A549 treated with DMSO at 1 μM for 4 hours (cell line): ENCODE data around the gene TCF3. TPM values are rescaled to one million over a fixed set of nuclear protein-coding genes. Genes with fewer than 3 reads are reported as not detected.

Source experiments
- total RNA-seq: library from RNA; stranded (reverse); fragments of 200-300 nt; extraction: Qiagen RNA extraction; gene quantifications from 5 replicates; pipeline ENCODE4 v1.2.3, GENCODE V29; 2022; ENCODE audit warnings: low read depth

Gene TCF3
- 38.6 to 70.5 TPM (median 58.8 TPM) in 5 replicates for total RNA-seq

GRCh38 chr19:1652471-1653299 lies at the start of gene TCF3:
TSS of gene TCF3 (minus strand) at chr19:1652615. CDS start at chr19:1650248, 2,367 bp downstream.

GRCh38 chr19:1605236-1606137 lies 46.9 kb downstream of the TCF3 start, which contains the start of gene UQCR11:
TSS of gene UQCR11 (minus strand) at chr19:1605462. CDS start at chr19:1605409, 53 bp downstream.

GRCh38 chr19:1592755-1593500 lies 59.5 kb downstream of the TCF3 start, which contains the start of gene MBD3:
TSS of gene MBD3 (minus strand) at chr19:1592865. CDS start at chr19:1592631, 234 bp downstream.

GRCh38 chr19:1568320-1569019 lies 83.9 kb downstream of the TCF3 start, which contains the start of gene MEX3D:
TSS of gene MEX3D (minus strand) at chr19:1568325. CDS start at chr19:1568058, 267 bp downstream.

Other genes starting within 250 kb of the TCF3 start
- 81.3 to 109 TPM (median 103 TPM) in 5 replicates for gene DAZAP1, start 245.0 kb downstream of the TCF3 start, total RNA-seq
- 1,625 to 1,906 TPM (median 1,687 TPM) in 5 replicates for gene RPS15, start 214.2 kb downstream of the TCF3 start, total RNA-seq
- 0.91 to 2.5 TPM (median 2.0 TPM) in 5 replicates for gene APC2, start 202.5 kb downstream of the TCF3 start, total RNA-seq
- gene C19orf25, start 173.4 kb downstream of the TCF3 start, total RNA-seq, result 10.9 to 20.9 TPM (median 20.3 TPM) in 5 replicates
- 0.64 to 1.2 TPM (median 0.89 TPM) in 5 replicates for gene PCSK4, start 162.3 kb downstream of the TCF3 start, total RNA-seq
- gene REEP6, start 161.4 kb downstream of the TCF3 start, total RNA-seq, result 3.7 to 5.9 TPM (median 4.9 TPM) in 5 replicates
- gene ADAMTSL5, start 139.6 kb downstream of the TCF3 start, total RNA-seq, result 2.7 to 4.2 TPM (median 3.4 TPM) in 5 replicates
- 0.03 TPM in 1 of 5 replicates, not detected in the others for gene PLK5, start 128.5 kb downstream of the TCF3 start, total RNA-seq
- 5.7 to 11.9 TPM (median 10.1 TPM) in 5 replicates for gene MEX3D, start 84.3 kb downstream of the TCF3 start, total RNA-seq
- 37.2 to 56.9 TPM (median 47.8 TPM) in 5 replicates for gene MBD3, start 59.8 kb downstream of the TCF3 start, total RNA-seq
- gene UQCR11, start 47.2 kb downstream of the TCF3 start, total RNA-seq, result 93.1 to 175 TPM (median 172 TPM) in 5 replicates
- 0.01 TPM in 1 of 5 replicates, not detected in the others for gene ONECUT3, start 100.9 kb upstream of the TCF3 start, total RNA-seq
- 1.8 to 3.5 TPM (median 3.1 TPM) in 5 replicates for gene ATP8B3, start 159.7 kb upstream of the TCF3 start, total RNA-seq
- 16.8 to 22.0 TPM (median 19.8 TPM) in 5 replicates for gene REXO1, start 195.9 kb upstream of the TCF3 start, total RNA-seq
- gene KLF16, start 211.0 kb upstream of the TCF3 start, total RNA-seq, result 19.6 to 30.3 TPM (median 21.6 TPM) in 5 replicates
- gene ABHD17A, start 232.9 kb upstream of the TCF3 start, total RNA-seq, result 19.7 to 38.6 TPM (median 32.7 TPM) in 5 replicates